ENCODE results near the gene PLAGL2.

GRCh38 chr20:32153156-32153665, 54.3 kb downstream of the PLAGL2 start:
- TF ChIP-seq ETV6 (CRISPR knock-in tag; IDR thresholded peaks at IDR 0.05) (no peak), CTCF (IDR thresholded peaks at IDR 0.05) (no peak), ATF6 (CRISPR knock-in tag; IDR thresholded peaks at IDR 0.05) (no peak), HMGA2 (CRISPR knock-in tag; IDR thresholded peaks at IDR 0.05) (no peak), ZNF232 (CRISPR knock-in tag; IDR thresholded peaks at IDR 0.05) (no peak), RELA (CRISPR knock-in tag; IDR thresholded peaks at IDR 0.05; ENCODE audit: borderline replicate concordance) (no peak), IRF1 (CRISPR knock-in tag; IDR thresholded peaks at IDR 0.05) (no peak)
